Esophagus squamous epithelium (tissue), 4 donors: ENCODE data around the gene FUBP1.

ENCODE experiments used
- CTCF ChIP-seq, 6 experiments: fragments of 450-650 bp in 4 of 6; fragments of 200-600 bp in 2 of 6; sonication (generic) in 2 of 6; IDR thresholded peaks; one replicate each; pipeline ENCODE4 v1.5.1; 2016 to 2019; ENCODE audit warnings: antibody characterized with exemption in 6 of 6, mild to moderate bottlenecking in 4 of 6, moderate library complexity in 4 of 6
- POLR2A ChIP-seq, 4 donors: fragments of 450-650 bp; IDR thresholded peaks; one replicate each; pipeline ENCODE4 v1.6.1; 2017; ENCODE audit warnings: antibody characterized with exemption in 4 of 4, mild to moderate bottlenecking in 4 of 4, moderate library complexity in 3 of 4

- TF ChIP-seq CTCF (IDR thresholded peaks at IDR 0.05) (peak in 5 of 6 experiments; percentile 35 to 65 (median 40)), POLR2A (IDR thresholded peaks at IDR 0.05) (no peak)
Measured at GRCh38 chr1:77900687-77901293, 78.1 kb downstream of the FUBP1 start.
